B cell (primary cell): ENCODE results near the gene NRDC.

Experiments
- CTCF ChIP-seq: fragments of 200-600 bp; IDR thresholded peaks from one replicate; pipeline ENCODE4 v1.8.0; 2022; ENCODE audit warnings: antibody characterized with exemption, mild to moderate bottlenecking
- EZH2 ChIP-seq: IDR thresholded peaks from 2 replicates; pipeline ENCODE4 v1.6.1; 2012; ENCODE audit warnings: borderline replicate concordance, low read depth, mild to moderate bottlenecking, moderate library complexity, low read length; ENCODE audit not compliant: insufficient read depth, poor library complexity, severe bottlenecking

- TF ChIP-seq CTCF (no peak), EZH2 (no peak)
These were observed 122.2 kb downstream of the NRDC start for GRCh38 chr1:51756290-51756689.
